Stomach (tissue), 4 donors: Measurements from ENCODE around the gene ERBB4.

Source experiments
- CTCF ChIP-seq, 7 experiments: fragments of 450-650 bp in 4 of 7; fragments of 200-600 bp in 3 of 7; sonication (generic) in 3 of 7; IDR thresholded peaks; one replicate each; pipeline ENCODE4 v1.5.1; 2016 to 2019; ENCODE audit warnings: antibody characterized with exemption in 7 of 7, control low read depth in 2 of 7, mild to moderate bottlenecking in 1 of 7
- EP300 ChIP-seq: sonication (generic); formaldehyde crosslinking; IDR thresholded peaks from one replicate; pipeline ENCODE4 v1.6.1; 2017; ENCODE audit warnings: antibody characterized with exemption

- TF ChIP-seq CTCF (IDR thresholded peaks at IDR 0.05) (no peak), EP300 (no peak)
Measured at GRCh38 chr2:212177724-212178123, 360.9 kb downstream of the ERBB4 start.
